Endothelial cell of umbilical vein (primary cell): ENCODE measurements around the gene AP3S2. TPM values are rescaled to one million over a fixed set of nuclear protein-coding genes. Genes with fewer than 3 reads are reported as not detected.
"Not testable (repeated sequence)": the region's sequence is repeated elsewhere in the genome, so short reads cannot be mapped to it uniquely, and the experiment has no call there.

Source experiments
- BruUV-seq: library from RNA; stranded (reverse); fragments of 400-500 nt; replicated peaks from 2 replicates; lab custom pipeline; 2021; lab: Mats Ljungman, UMichigan
- CTCF ChIA-PET: fragments of 300-600, 350-600 bp; sonication (Branson Sonifier 250); formaldehyde crosslinking; loops from one replicate; lab custom pipeline; 2021; ENCODE audit warnings: antibody characterized with exemption, inconsistent platforms; lab: Charles Lee
- POLR2A ChIA-PET: fragments of 300-600, 350-600 bp; sonication (Branson Sonifier 250); formaldehyde crosslinking; loops from one replicate; lab custom pipeline; 2021; ENCODE audit warnings: antibody characterized with exemption, inconsistent platforms; lab: Charles Lee
- DNase-seq: peaks from one replicate; pipeline ENCODE4 v3.0.0-alpha.2; 2011; ENCODE audit warnings: low read depth, low spot score
- FAIRE-seq: peaks from 2 replicates; lab custom pipeline; 2011; peaks lifted over from hg19 to GRCh38; lab: Jason Lieb, UNC
- H2AFZ ChIP-seq: 2 replicates; pipeline ENCODE4 v1.6.0; 2012; ENCODE audit warnings: low read depth, low read length, control low read depth, inconsistent platforms
- H3K27ac ChIP-seq: 2 replicates; pipeline ENCODE4 v1.5.1; 2011; ENCODE audit warnings: low read depth, mild to moderate bottlenecking, control low read depth, low read length, moderate library complexity; ENCODE audit not compliant: insufficient read depth
- H3K27me3 ChIP-seq, 2 experiments: 2 replicates each; pipeline versions ENCODE4 v1.6.0 to v1.6.1; 2011; ENCODE audit warnings: low read length in 2 of 2, mixed read lengths in 1 of 2; ENCODE audit not compliant: control insufficient read depth in 2 of 2, insufficient read depth in 2 of 2
- H3K36me3 ChIP-seq, 2 experiments: 2 replicates in 1 of 2; 3 replicates in 1 of 2; pipeline ENCODE4 v1.5.1; 2011; ENCODE audit warnings: low read length in 2 of 2, mild to moderate bottlenecking in 1 of 2, moderate library complexity in 1 of 2; ENCODE audit not compliant: control insufficient read depth in 2 of 2, insufficient read depth in 2 of 2; ENCODE audit errors: extremely low read depth in 1 of 2
- H3K4me1 ChIP-seq: 3 replicates; pipeline ENCODE4 v1.5.1; 2011; ENCODE audit warnings: mild to moderate bottlenecking, low read length; ENCODE audit not compliant: control insufficient read depth, insufficient read depth; ENCODE audit errors: extremely low read depth
- H3K4me2 ChIP-seq: 2 replicates; pipeline ENCODE4 v1.6.1; 2011; ENCODE audit warnings: low read length, control low read depth, mixed read lengths; ENCODE audit not compliant: insufficient read depth
- H3K4me3 ChIP-seq, 3 experiments: fragments of 200-600 bp in 1 of 3; sonication (generic), shearing (Covaris generic) in 1 of 3; replicated peaks in 1 of 3; 2 replicates each; pipeline ENCODE4 v1.5.1; 2011 to 2016; ENCODE audit warnings: control low read depth in 3 of 3, low read length in 3 of 3, mild to moderate bottlenecking in 2 of 3, inconsistent platforms in 1 of 3, low read depth in 1 of 3, moderate library complexity in 1 of 3; ENCODE audit not compliant: insufficient read depth in 1 of 3
- H3K79me2 ChIP-seq: 2 replicates; pipeline ENCODE4 v1.6.0; 2012; ENCODE audit warnings: low read length, inconsistent platforms; ENCODE audit not compliant: control insufficient read depth, insufficient read depth
- H3K9ac ChIP-seq: replicated peaks from 2 replicates; pipeline ENCODE3; 2011; ENCODE audit warnings: low read length, control low read depth; ENCODE audit not compliant: insufficient read depth; ENCODE audit errors: extremely low read depth
- H3K9me1 ChIP-seq: replicated peaks from 3 replicates; pipeline ENCODE4 v1.6.0; 2011; ENCODE audit warnings: mild to moderate bottlenecking, low read length; ENCODE audit not compliant: control insufficient read depth, insufficient read depth; ENCODE audit errors: extremely low read depth
- H3K9me3 ChIP-seq: replicated peaks from 2 replicates; pipeline ENCODE4 v1.5.1; 2012; ENCODE audit warnings: low read length, inconsistent platforms; ENCODE audit not compliant: control insufficient read depth, insufficient read depth
- H4K20me1 ChIP-seq: replicated peaks from 2 replicates; pipeline ENCODE3; 2011; ENCODE audit warnings: mild to moderate bottlenecking, low read length; ENCODE audit not compliant: control insufficient read depth, insufficient read depth; ENCODE audit errors: extremely low read depth
- EZH2 ChIP-seq: IDR thresholded peaks from 2 replicates; pipeline ENCODE4 v1.6.1; 2012; ENCODE audit warnings: borderline replicate concordance, low read depth, mild to moderate bottlenecking, moderate library complexity, low read length, inconsistent platforms; ENCODE audit not compliant: severe bottlenecking
- FOS ChIP-seq: IDR thresholded peaks from 2 replicates; pipeline ENCODE4 v1.6.1; 2011; ENCODE audit warnings: mild to moderate bottlenecking, low read length, moderate library complexity, borderline replicate concordance; ENCODE audit not compliant: insufficient read depth
- GATA2 ChIP-seq: IDR thresholded peaks from 2 replicates; pipeline ENCODE4 v1.7.0; 2011; ENCODE audit warnings: low read depth, mild to moderate bottlenecking, moderate library complexity, mixed read lengths, low read length; ENCODE audit not compliant: insufficient read length, insufficient read depth
- JUN ChIP-seq: IDR thresholded peaks from 2 replicates; pipeline ENCODE4 v1.6.1; 2011; ENCODE audit warnings: borderline replicate concordance, low read depth; ENCODE audit not compliant: insufficient read length, insufficient read depth
- MYC ChIP-seq: IDR thresholded peaks from one replicate; pipeline ENCODE4 v1.6.1; 2011; ENCODE audit warnings: mild to moderate bottlenecking, low read depth, low read length
- POLR2A ChIP-seq: IDR thresholded peaks from 2 replicates; pipeline ENCODE4 v1.6.1; 2012; ENCODE audit warnings: low read depth, mild to moderate bottlenecking, control low read depth, low read length
- POLR2AphosphoS5 ChIP-seq: IDR thresholded peaks from 2 replicates; pipeline ENCODE4 v1.6.1; 2012; ENCODE audit warnings: low read depth, mild to moderate bottlenecking, control low read depth, low read length, moderate library complexity; ENCODE audit not compliant: insufficient read depth
- dilution Hi-C: fragments of 300-500 bp; cut with MboI; formaldehyde crosslinking; loops from one replicate; pipeline ENCODE4 v1.15.0; 2019; ENCODE audit warnings: low sequenced_read_pairs; ENCODE audit not compliant: extremely low pct_ligation_motif_present
- intact Hi-C: fragments of 100-400 bp; cut with micrococcal nuclease; formaldehyde crosslinking; loops from one replicate; pipeline ENCODE4 v1.10.0; 2022
- polyA plus RNA-seq, 4 experiments: library from polyadenylated mRNA; depleted of rRNA in 3 of 4; stranded (reverse) in 3 of 4; unstranded in 1 of 4; fragments of >200 nt; gene quantifications; 2 replicates each; pipeline versions ENCODE4 v1.2.1 to v1.2.3, GENCODE V29; 2011 to 2012; ENCODE audit warnings: missing spikeins in 1 of 4
- total RNA-seq: library from RNA; stranded (reverse); gene quantifications from 2 replicates; pipeline ENCODE4 v1.2.3, GENCODE V29; 2021
- TF ChIP-seq, protein P1 (sequence below), 2 donors: IDR thresholded peaks; 1 replicate in 1 of 2; 2 replicates in 1 of 2; pipeline ENCODE4 v1.5.1; 2011; ENCODE audit warnings: low read length in 2 of 2, mild to moderate bottlenecking in 2 of 2, moderate library complexity in 2 of 2, control low read depth in 1 of 2, inconsistent platforms in 1 of 2, low read depth in 1 of 2; ENCODE audit not compliant: insufficient read depth in 1 of 2; ENCODE audit errors: extremely low read depth in 1 of 2
- TF ChIP-seq, protein P2 (sequence below): IDR thresholded peaks from 2 replicates; pipeline ENCODE4 v1.6.1; 2011; ENCODE audit not compliant: insufficient read depth, insufficient read length

Gene AP3S2
- total and polyA plus RNA-seq, 2 donors (not counting 3 experiments of a cell fraction or from before 2014, with no cell fraction given) = 14.6 to 31.1 TPM

DNA sequence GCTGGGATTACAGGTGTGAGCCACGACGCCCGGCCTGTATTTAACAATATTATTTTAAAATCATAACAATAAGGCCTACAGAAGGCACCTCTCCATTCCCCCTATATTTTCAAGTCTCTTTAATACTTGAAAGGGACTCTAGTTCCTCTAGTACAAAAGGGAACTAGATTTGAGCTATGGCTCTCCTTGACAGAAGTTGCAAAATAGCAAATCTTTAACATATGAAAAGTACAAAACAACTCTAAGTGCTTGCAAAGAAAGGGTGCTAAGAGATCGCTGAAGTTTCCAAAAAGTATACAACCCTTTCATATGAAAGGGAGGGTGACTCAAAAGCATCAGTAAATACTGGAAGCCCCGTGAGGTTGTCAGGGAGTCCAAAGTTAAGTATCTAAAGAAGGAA, 23.8 kb downstream of the AP3S2 start:
- H3K9ac ChIP-seq = no peak overlapping the region
- peaks cover 0 to 4% of the 10 kb centered on the region in 2 experiments for H3K36me3 ChIP-seq
- no peaks in the 10 kb centered on the region for H4K20me1 ChIP-seq
- H3K9me3 ChIP-seq = no peaks in the 10 kb centered on the region
- POLR2A ChIA-PET = no interaction called here
- H3K9me1 ChIP-seq = no peaks in the 10 kb centered on the region
- H3K27ac ChIP-seq = no peak overlapping the region
- BruUV-seq = no TSS peak
- no peaks in the 10 kb centered on the region for H3K4me1 ChIP-seq
- no peak overlapping the region for H3K4me2 ChIP-seq
- TF ChIP-seq, protein P1, sequence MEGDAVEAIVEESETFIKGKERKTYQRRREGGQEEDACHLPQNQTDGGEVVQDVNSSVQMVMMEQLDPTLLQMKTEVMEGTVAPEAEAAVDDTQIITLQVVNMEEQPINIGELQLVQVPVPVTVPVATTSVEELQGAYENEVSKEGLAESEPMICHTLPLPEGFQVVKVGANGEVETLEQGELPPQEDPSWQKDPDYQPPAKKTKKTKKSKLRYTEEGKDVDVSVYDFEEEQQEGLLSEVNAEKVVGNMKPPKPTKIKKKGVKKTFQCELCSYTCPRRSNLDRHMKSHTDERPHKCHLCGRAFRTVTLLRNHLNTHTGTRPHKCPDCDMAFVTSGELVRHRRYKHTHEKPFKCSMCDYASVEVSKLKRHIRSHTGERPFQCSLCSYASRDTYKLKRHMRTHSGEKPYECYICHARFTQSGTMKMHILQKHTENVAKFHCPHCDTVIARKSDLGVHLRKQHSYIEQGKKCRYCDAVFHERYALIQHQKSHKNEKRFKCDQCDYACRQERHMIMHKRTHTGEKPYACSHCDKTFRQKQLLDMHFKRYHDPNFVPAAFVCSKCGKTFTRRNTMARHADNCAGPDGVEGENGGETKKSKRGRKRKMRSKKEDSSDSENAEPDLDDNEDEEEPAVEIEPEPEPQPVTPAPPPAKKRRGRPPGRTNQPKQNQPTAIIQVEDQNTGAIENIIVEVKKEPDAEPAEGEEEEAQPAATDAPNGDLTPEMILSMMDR (IDR thresholded peaks at IDR 0.05; ENCODE audit: extremely low read depth in 1 of 2, insufficient read depth in 1 of 2, low read depth in 1 of 2, low read length in 2 of 2) = no peak
- no peak for TF ChIP-seq MYC
- no peak for TF ChIP-seq GATA2
- no peak for TF ChIP-seq EZH2
- TF ChIP-seq JUN = no peak
- no peak for TF ChIP-seq FOS
- TF ChIP-seq POLR2AphosphoS5 = no peak
- no peak for TF ChIP-seq POLR2A
- TF ChIP-seq, protein P2, sequence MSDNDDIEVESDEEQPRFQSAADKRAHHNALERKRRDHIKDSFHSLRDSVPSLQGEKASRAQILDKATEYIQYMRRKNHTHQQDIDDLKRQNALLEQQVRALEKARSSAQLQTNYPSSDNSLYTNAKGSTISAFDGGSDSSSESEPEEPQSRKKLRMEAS = no peak
- DNase-seq (no peak), FAIRE-seq (no peak)
- H3K4me3 ChIP-seq = no peak overlapping the region
- no peak overlapping the region for H2AFZ ChIP-seq
- no peaks in the 10 kb centered on the region for H3K27me3 ChIP-seq
- H3K79me2 ChIP-seq = no peaks in the 10 kb centered on the region
- dilution Hi-C loops = loop anchor here (25.0 kb wide), 1 partner anchor 108 kb away; the partner anchor contains the start of gene MESP1
- intact Hi-C loops = no loop called here
- CTCF ChIA-PET = no interaction called here

DNA sequence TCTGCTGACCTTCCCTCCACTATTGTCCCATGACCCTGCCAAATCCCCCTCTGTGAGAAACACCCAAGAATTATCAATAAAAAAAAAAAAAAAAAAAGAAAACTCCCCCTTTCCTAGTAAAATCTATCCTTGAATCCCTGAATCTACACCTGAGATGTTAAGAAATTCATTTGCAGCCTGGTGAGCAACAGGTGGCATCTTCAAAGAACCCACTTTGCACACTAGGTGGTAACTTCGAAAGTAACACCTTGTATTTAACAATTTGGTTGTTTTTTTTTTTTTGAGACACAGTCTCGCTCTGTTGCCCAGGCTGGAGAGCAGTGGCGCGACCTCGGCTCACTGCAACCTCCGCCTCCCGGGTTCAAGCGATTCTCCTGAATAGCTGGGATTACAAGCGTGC, 24.3 kb downstream of the AP3S2 start:
- H3K27ac ChIP-seq, H3K36me3 ChIP-seq, H3K4me1 ChIP-seq, H3K4me2 ChIP-seq, H3K9me1 ChIP-seq, intact Hi-C loops, H3K9ac ChIP-seq, H3K9me3 ChIP-seq, POLR2A ChIA-PET, H3K27me3 ChIP-seq, FAIRE-seq, H2AFZ ChIP-seq, H3K79me2 ChIP-seq, BruUV-seq, H4K20me1 ChIP-seq, DNase-seq, CTCF ChIA-PET, H3K4me3 ChIP-seq: not testable (repeated sequence)
- dilution Hi-C loops = loop anchor here (25.0 kb wide), 1 partner anchor 107 kb away; the partner anchor contains the start of gene MESP1
